Upper lobe of left lung (tissue), 4 donors: ENCODE measurements around the gene HSPB7.
A peak's percentile ranks its signal among the peaks of the same experiment; 100 is the strongest.

Experiments used
- POLR2AphosphoS5 ChIP-seq, 2 donors: sonication (generic); formaldehyde crosslinking; IDR thresholded peaks; one replicate each; pipeline ENCODE4 v1.5.1; 2017; ENCODE audit warnings: antibody characterized with exemption in 2 of 2
- TF ChIP-seq, protein P1 (sequence below), 6 experiments: fragments of 450-650 bp in 4 of 6; fragments of 200-600 bp in 2 of 6; sonication (generic) in 2 of 6; IDR thresholded peaks; one replicate each; pipeline ENCODE4 v1.5.1; 2016 to 2019; ENCODE audit warnings: antibody characterized with exemption in 6 of 6

DNA sequence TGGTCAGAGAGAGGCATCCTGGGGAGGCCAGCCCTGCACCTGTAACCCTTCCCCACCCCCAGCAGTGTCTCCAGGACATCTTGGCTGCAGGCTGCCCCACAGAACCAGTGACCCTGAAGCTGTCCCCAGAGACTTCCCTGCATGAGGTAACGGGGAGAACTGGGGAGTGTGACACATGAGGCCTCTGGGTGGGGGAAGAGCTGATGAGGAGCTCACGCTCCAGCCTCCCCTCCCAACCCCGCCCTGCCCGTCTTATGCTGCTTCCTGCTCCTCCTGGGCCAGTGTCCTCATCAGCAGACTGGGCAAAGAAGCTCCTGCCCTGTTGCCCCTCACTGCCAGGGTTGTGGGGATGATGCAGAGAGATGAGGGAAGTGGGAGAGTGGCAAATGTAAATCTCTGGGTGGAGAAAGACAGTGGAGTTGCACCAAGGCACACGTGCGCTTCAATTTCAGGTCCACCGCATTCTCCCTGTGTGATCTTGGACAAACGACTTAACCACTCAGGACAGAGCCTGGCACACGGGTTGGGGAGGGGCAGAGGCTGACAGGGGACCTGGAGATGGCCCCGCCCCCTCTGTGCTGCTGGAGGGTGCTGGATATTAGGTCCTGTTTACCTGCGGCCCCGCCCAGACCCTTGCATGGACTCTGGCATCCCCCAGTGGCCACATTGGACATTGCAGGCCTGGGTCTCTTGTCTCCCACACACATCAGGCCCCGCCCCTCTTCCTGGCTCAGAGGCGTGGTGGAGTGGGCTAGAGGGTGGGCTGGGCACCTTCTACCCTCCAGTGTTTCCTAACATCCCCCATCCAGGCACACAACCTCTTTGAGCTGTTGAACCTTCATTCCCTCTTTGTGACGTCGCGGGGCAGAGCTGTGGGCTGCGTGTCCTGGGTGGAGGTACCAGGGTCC lies 38.0 kb upstream of the HSPB7 start:
- TF ChIP-seq, protein P1, sequence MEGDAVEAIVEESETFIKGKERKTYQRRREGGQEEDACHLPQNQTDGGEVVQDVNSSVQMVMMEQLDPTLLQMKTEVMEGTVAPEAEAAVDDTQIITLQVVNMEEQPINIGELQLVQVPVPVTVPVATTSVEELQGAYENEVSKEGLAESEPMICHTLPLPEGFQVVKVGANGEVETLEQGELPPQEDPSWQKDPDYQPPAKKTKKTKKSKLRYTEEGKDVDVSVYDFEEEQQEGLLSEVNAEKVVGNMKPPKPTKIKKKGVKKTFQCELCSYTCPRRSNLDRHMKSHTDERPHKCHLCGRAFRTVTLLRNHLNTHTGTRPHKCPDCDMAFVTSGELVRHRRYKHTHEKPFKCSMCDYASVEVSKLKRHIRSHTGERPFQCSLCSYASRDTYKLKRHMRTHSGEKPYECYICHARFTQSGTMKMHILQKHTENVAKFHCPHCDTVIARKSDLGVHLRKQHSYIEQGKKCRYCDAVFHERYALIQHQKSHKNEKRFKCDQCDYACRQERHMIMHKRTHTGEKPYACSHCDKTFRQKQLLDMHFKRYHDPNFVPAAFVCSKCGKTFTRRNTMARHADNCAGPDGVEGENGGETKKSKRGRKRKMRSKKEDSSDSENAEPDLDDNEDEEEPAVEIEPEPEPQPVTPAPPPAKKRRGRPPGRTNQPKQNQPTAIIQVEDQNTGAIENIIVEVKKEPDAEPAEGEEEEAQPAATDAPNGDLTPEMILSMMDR (IDR thresholded peaks at IDR 0.05), result peak; percentile 90 to 97 (median 93)
- no peak for TF ChIP-seq POLR2AphosphoS5 (IDR thresholded peaks at IDR 0.05)
